Measurements from ENCODE around the gene TAB3. TPM values are rescaled to one million over a fixed set of nuclear protein-coding genes. Genes with fewer than 3 reads are reported as not detected.

The TAB3 gene
- total RNA-seq, result 10 to 100 TPM; 15.6 to 32.9 (median 30.3) TPM

- H3K27ac ChIP-seq, result peak within 1 kb of the TSS; percentile 57 to 92 (median 82)
- 0 to 42% methylated on average over 19 to 54 of the region's 62 CpGs for WGBS, 2 donors
These were observed at the start of gene TAB3 for GRCh38 chrX:30889147-30890140. TSS of gene TAB3 (minus strand) at chrX:30889254. CDS start at chrX:30859588, 29,666 bp downstream.

GRCh38 chrX:30938295-30938694 lies 49.2 kb upstream of the TAB3 start:
- Histone ChIP-seq H3K27ac (no peak overlapping the region), H3K36me3 (no peaks in the 10 kb centered on the region), H3K9me3 (no peaks in the 10 kb centered on the region), H3K4me1 (no peaks in the 10 kb centered on the region), H3K27me3 (no peaks in the 10 kb centered on the region), H3K4me3 (no peak overlapping the region)
- no peak for TF ChIP-seq CTCF (IDR thresholded peaks at IDR 0.05)
- no peak for TF ChIP-seq EP300 (IDR thresholded peaks at IDR 0.05)
- TF ChIP-seq POLR2A (IDR thresholded peaks at IDR 0.05), result no peak
- DNase-seq (ENCODE audit: low spot score in 2 of 2), result no peak
- 84 to 89% methylated on average over 5 of the region's 5 CpGs for WGBS, 2 donors

More at GRCh38 chrX:30889147-30890140, at the start of gene TAB3:
- Histone ChIP-seq H3K9me3 (no peaks in the 10 kb centered on the region), H3K4me3 (peak within 1 kb of the TSS; percentile 67 to 90 (median 72)), H3K27me3 (no peaks in the 10 kb centered on the region), H3K4me1 (peaks cover 0 to 8% (median 0%) of the 10 kb centered on the region in 4 donors), H3K36me3 (no peaks in the 10 kb centered on the region)
- DNase-seq (ENCODE audit: low spot score in 2 of 2), result peak; percentile 88 to 90
- TF ChIP-seq CTCF (IDR thresholded peaks at IDR 0.05) (no peak), POLR2A (IDR thresholded peaks at IDR 0.05) (peak; percentile 25 to 70), EP300 (IDR thresholded peaks at IDR 0.05) (peak; percentile 71 to 80)

- Histone ChIP-seq H3K4me1 (no peaks in the 10 kb centered on the region), H3K36me3 (no peaks in the 10 kb centered on the region), H3K27me3 (no peaks in the 10 kb centered on the region), H3K9me3 (no peaks in the 10 kb centered on the region), H3K4me3 (no peak overlapping the region), H3K27ac (no peak overlapping the region)
- no peak for TF ChIP-seq EP300 (IDR thresholded peaks at IDR 0.05)
- no peak for TF ChIP-seq CTCF (IDR thresholded peaks at IDR 0.05)
- TF ChIP-seq POLR2A (IDR thresholded peaks at IDR 0.05), result no peak
- no peak for DNase-seq (ENCODE audit: low spot score in 2 of 2)
- 19 to 35% methylated on average over 2 of the region's 2 CpGs for WGBS, 2 donors
These were observed 46.9 kb upstream of the TAB3 start for GRCh38 chrX:30935985-30936384.

GRCh38 chrX:30931920-30932319 lies 42.9 kb upstream of the TAB3 start:
- Histone ChIP-seq H3K9me3 (no peaks in the 10 kb centered on the region), H3K27me3 (no peaks in the 10 kb centered on the region), H3K4me1 (no peaks in the 10 kb centered on the region), H3K36me3 (no peaks in the 10 kb centered on the region), H3K27ac (no peak overlapping the region), H3K4me3 (no peak overlapping the region)
- TF ChIP-seq EP300 (IDR thresholded peaks at IDR 0.05), result no peak
- no peak for TF ChIP-seq CTCF (IDR thresholded peaks at IDR 0.05)
- TF ChIP-seq POLR2A (IDR thresholded peaks at IDR 0.05), result no peak
- WGBS, 2 donors, result 55% methylated on average over 1 of the region's 1 CpG; no CpG with 5 or more reads in 1 of the 2 donors
- DNase-seq (ENCODE audit: low spot score in 2 of 2), result no peak

- H3K27me3 ChIP-seq, result no peaks in the 10 kb centered on the region
- H3K4me1 ChIP-seq, result no peaks in the 10 kb centered on the region
- no peak overlapping the region for H3K27ac ChIP-seq
- H3K36me3 ChIP-seq, result no peaks in the 10 kb centered on the region
- H3K9me3 ChIP-seq, result no peaks in the 10 kb centered on the region
- WGBS, 2 donors, result 78% methylated on average over 6 of the region's 6 CpGs
- no peak for DNase-seq (ENCODE audit: low spot score in 2 of 2)
- no peak overlapping the region for H3K4me3 ChIP-seq
- TF ChIP-seq EP300 (IDR thresholded peaks at IDR 0.05), result no peak
- no peak for TF ChIP-seq POLR2A (IDR thresholded peaks at IDR 0.05)
- no peak for TF ChIP-seq CTCF (IDR thresholded peaks at IDR 0.05)
These were observed 41.6 kb upstream of the TAB3 start for GRCh38 chrX:30930679-30931078.
